Measurements from ENCODE around the gene PITX1. TPM values are rescaled to one million over a fixed set of nuclear protein-coding genes. Genes with fewer than 3 reads are reported as not detected.
"Not testable (repeated sequence)": the region's sequence is repeated elsewhere in the genome, so short reads cannot be mapped to it uniquely, and the experiment has no call there.

The PITX1 gene
- total RNA-seq, 4 donors from 2014 or later = 0.97 to 1.2 TPM; not detected in 2

- Histone ChIP-seq H3K36me3 (no peaks in the 10 kb centered on the region), H3K9me3 (no peaks in the 10 kb centered on the region), H3K27me3 (no peaks in the 10 kb centered on the region), H3K4me3 (no peak overlapping the region), H3K27ac (no peak overlapping the region), H3K4me1 (no peaks in the 10 kb centered on the region)
- no peak for DNase-seq
- intact Hi-C loops (cut with DNase I; ENCODE audit: low total_unique reads) = no loop called here
- TF ChIP-seq POLR2A (IDR thresholded peaks at IDR 0.05) (no peak), CTCF (IDR thresholded peaks at IDR 0.05) (no peak)
Observed at GRCh38 chr5:135005076-135005475, 29.0 kb downstream of the PITX1 start.

GRCh38 chr5:135004376-135004775 is 29.7 kb downstream of the PITX1 start:
- intact Hi-C loops (cut with DNase I; ENCODE audit: low total_unique reads) = no loop called here
- H3K4me1 ChIP-seq = no peaks in the 10 kb centered on the region
- TF ChIP-seq CTCF (IDR thresholded peaks at IDR 0.05) (no peak), POLR2A (IDR thresholded peaks at IDR 0.05) (no peak)
- no peaks in the 10 kb centered on the region for H3K36me3 ChIP-seq
- H3K27ac ChIP-seq = no peak overlapping the region
- H3K4me3 ChIP-seq = no peak overlapping the region
- H3K27me3 ChIP-seq = no peaks in the 10 kb centered on the region
- H3K9me3 ChIP-seq = no peaks in the 10 kb centered on the region
- DNase-seq = no peak

- intact Hi-C loops (cut with DNase I; ENCODE audit: low total_unique reads); H3K27ac ChIP-seq; DNase-seq; H3K36me3 ChIP-seq; H3K27me3 ChIP-seq; H3K4me1 ChIP-seq; H3K9me3 ChIP-seq; H3K4me3 ChIP-seq: not testable (repeated sequence)
Observed at GRCh38 chr5:134998068-134998467, 36.0 kb downstream of the PITX1 start.

- H3K27ac ChIP-seq = no peak overlapping the region
- intact Hi-C loops (cut with DNase I; ENCODE audit: low total_unique reads) = no loop called here
- H3K4me1 ChIP-seq = no peaks in the 10 kb centered on the region
- H3K36me3 ChIP-seq = no peaks in the 10 kb centered on the region
- H3K4me3 ChIP-seq = no peak overlapping the region
- DNase-seq = no peak
- TF ChIP-seq POLR2A (IDR thresholded peaks at IDR 0.05) (no peak), CTCF (IDR thresholded peaks at IDR 0.05) (no peak)
- H3K27me3 ChIP-seq = no peaks in the 10 kb centered on the region
- no peaks in the 10 kb centered on the region for H3K9me3 ChIP-seq
Observed at GRCh38 chr5:134997015-134997414, 37.0 kb downstream of the PITX1 start.

GRCh38 chr5:134995850-134996402 is 38.1 kb downstream of the PITX1 start:
- intact Hi-C loops (cut with DNase I; ENCODE audit: low total_unique reads) = no loop called here

More at GRCh38 chr5:134995850-134996402, 38.1 kb downstream of the PITX1 start:
- DNase-seq = no peak
- Histone ChIP-seq H3K4me3 (no peak overlapping the region), H3K9me3 (no peaks in the 10 kb centered on the region), H3K36me3 (no peaks in the 10 kb centered on the region), H3K27ac (no peak overlapping the region), H3K4me1 (no peaks in the 10 kb centered on the region), H3K27me3 (no peaks in the 10 kb centered on the region)
- TF ChIP-seq CTCF (IDR thresholded peaks at IDR 0.05) = no peak
- TF ChIP-seq POLR2A (IDR thresholded peaks at IDR 0.05) = no peak
